ENCODE results near the gene RAET1L.
"Not testable (repeated sequence)": the region's sequence is repeated elsewhere in the genome, so short reads cannot be mapped to it uniquely, and the experiment has no call there.

The RAET1L gene

GRCh38 chr6:149990212-149990660 lies 35.1 kb downstream of the RAET1L start:
- DNase-seq: no peak

- DNase-seq: no peak
These were observed 36.6 kb downstream of the RAET1L start for GRCh38 chr6:149988550-149989346.

GRCh38 chr6:149987602-149988107 lies 37.7 kb downstream of the RAET1L start:
- DNase-seq: no peak

- no peak for DNase-seq
These were observed 39.8 kb downstream of the RAET1L start for GRCh38 chr6:149985481-149985937.

GRCh38 chr6:149984773-149985172 lies 40.6 kb downstream of the RAET1L start:
- DNase-seq: no peak

- DNase-seq: no peak
These were observed 42.2 kb downstream of the RAET1L start for GRCh38 chr6:149983145-149983544.

GRCh38 chr6:149979293-149979692 lies 46.0 kb downstream of the RAET1L start:
- no peak for DNase-seq

- no peak for DNase-seq
These were observed 46.7 kb downstream of the RAET1L start for GRCh38 chr6:149978610-149979009.

GRCh38 chr6:149977221-149977620 lies 48.1 kb downstream of the RAET1L start:
- no peak for DNase-seq

- DNase-seq: no peak
These were observed 49.9 kb downstream of the RAET1L start for GRCh38 chr6:149975400-149975799.

GRCh38 chr6:149974825-149975224 lies 50.5 kb downstream of the RAET1L start:
- DNase-seq: no peak

- DNase-seq: not testable (repeated sequence)
These were observed 50.9 kb downstream of the RAET1L start for GRCh38 chr6:149974394-149974793.

GRCh38 chr6:149969635-149970034 lies 55.7 kb downstream of the RAET1L start:
- no peak for DNase-seq

- DNase-seq: not testable (repeated sequence)
These were observed 56.4 kb downstream of the RAET1L start for GRCh38 chr6:149968909-149969308.
